ENCODE data around the gene IL21R. TPM values are rescaled to one million over a fixed set of nuclear protein-coding genes. Genes with fewer than 3 reads are reported as not detected.

IL21R gene
- total RNA-seq, 1 donor: 0.54 TPM

Other genes with a start within 250 kb of the IL21R start
- gene KDM8, start 198.6 kb upstream of the IL21R start, total RNA-seq: 8.1 TPM
- gene NSMCE1, start 133.4 kb upstream of the IL21R start, total RNA-seq: 78.4 TPM
- 20.5 TPM for gene IL4R, start 88.2 kb upstream of the IL21R start, total RNA-seq
- gene GTF3C1, start 147.7 kb downstream of the IL21R start, total RNA-seq: 70.8 TPM
- gene KATNIP, start 148.0 kb downstream of the IL21R start, total RNA-seq: 22.9 TPM

All from hematopoietic multipotent progenitor cell (in vitro differentiated cells).